Glutamatergic neuron (in vitro differentiated cells): ENCODE measurements around the gene EIPR1. TPM values are rescaled to one million over a fixed set of nuclear protein-coding genes. Genes with fewer than 3 reads are reported as not detected.

Source experiments
- DNase-seq: peaks from one replicate; pipeline ENCODE4 v3.0.0; 2022
- H3K27ac Mint-ChIP-seq: one replicate; pipeline ENCODE4 v1.8.0; 2020; ENCODE audit warnings: mild to moderate bottlenecking, mixed read lengths, inconsistent platforms; ENCODE audit not compliant: unreplicated experiment
- H3K27me3 Mint-ChIP-seq: one replicate; pipeline ENCODE4 v1.8.0; 2020; ENCODE audit warnings: mild to moderate bottlenecking, moderate library complexity, mixed read lengths, inconsistent platforms; ENCODE audit not compliant: unreplicated experiment
- H3K36me3 Mint-ChIP-seq: one replicate; pipeline ENCODE4 v1.8.0; 2020; ENCODE audit warnings: mild to moderate bottlenecking, mixed read lengths, inconsistent platforms; ENCODE audit not compliant: unreplicated experiment
- H3K4me1 Mint-ChIP-seq: one replicate; pipeline ENCODE4 v1.8.0; 2020; ENCODE audit warnings: mild to moderate bottlenecking, low read depth, mixed read lengths, inconsistent platforms; ENCODE audit not compliant: unreplicated experiment
- H3K4me3 Mint-ChIP-seq: one replicate; pipeline ENCODE4 v1.8.0; 2020; ENCODE audit warnings: mild to moderate bottlenecking, mixed read lengths, inconsistent platforms; ENCODE audit not compliant: unreplicated experiment
- H3K9me3 Mint-ChIP-seq: one replicate; pipeline ENCODE4 v1.8.0; 2020; ENCODE audit warnings: mild to moderate bottlenecking, moderate library complexity, mixed read lengths, inconsistent platforms; ENCODE audit not compliant: unreplicated experiment
- CTCF ChIP-seq: fragments of 200-600 bp; sonication (generic); IDR thresholded peaks from one replicate; pipeline ENCODE4 v1.5.0; 2021; ENCODE audit not compliant: partially characterized antibody, unreplicated experiment
- total RNA-seq: library from RNA; stranded (reverse); fragmentation: NEBNext Ultra II Directional; extraction: Animal tissue kit (Norgen Biotek cat#: 25700); gene quantifications from one replicate; pipeline ENCODE4 v1.2.1, GENCODE V29; 2021; ENCODE audit not compliant: unreplicated experiment

Gene EIPR1
- total RNA-seq, 1 donor from 2014 or later: 43.8 TPM

GRCh38 chr2:3355951-3356569 is 21.6 kb downstream of the EIPR1 start:
- H3K4me1 Mint-ChIP-seq: peaks cover 18% of the 10 kb centered on the region
- peak overlapping the region; percentile 6 for H3K4me3 Mint-ChIP-seq
- H3K36me3 Mint-ChIP-seq: peaks cover 6% of the 10 kb centered on the region
- H3K9me3 Mint-ChIP-seq: peaks cover 5% of the 10 kb centered on the region
- H3K27ac Mint-ChIP-seq: peak overlapping the region; percentile 78
- TF ChIP-seq CTCF: no peak
- H3K27me3 Mint-ChIP-seq: peaks cover 2% of the 10 kb centered on the region
- peak; percentile 53 for DNase-seq

GRCh38 chr2:3354986-3355385 is 22.6 kb downstream of the EIPR1 start:
- Mint-ChIP-seq H3K4me1 (peaks cover 12% of the 10 kb centered on the region), H3K27ac (peak overlapping the region; percentile 38), H3K36me3 (peaks cover 11% of the 10 kb centered on the region), H3K27me3 (peaks cover 2% of the 10 kb centered on the region), H3K9me3 (peaks cover 5% of the 10 kb centered on the region), H3K4me3 (no peak overlapping the region)
- no peak for DNase-seq
- no peak for TF ChIP-seq CTCF

- Mint-ChIP-seq H3K4me1 (peaks cover 26% of the 10 kb centered on the region), H3K27me3 (peaks cover 8% of the 10 kb centered on the region), H3K36me3 (peaks cover 28% of the 10 kb centered on the region), H3K9me3 (peaks cover 12% of the 10 kb centered on the region), H3K4me3 (no peak overlapping the region), H3K27ac (peak overlapping the region; percentile 92)
- DNase-seq: peak; percentile 44
- no peak for TF ChIP-seq CTCF
These were observed 28.4 kb downstream of the EIPR1 start for GRCh38 chr2:3349211-3349693.

GRCh38 chr2:3348767-3349166 is 28.9 kb downstream of the EIPR1 start:
- TF ChIP-seq CTCF: no peak
- Mint-ChIP-seq H3K36me3 (peaks cover 28% of the 10 kb centered on the region), H3K9me3 (peaks cover 12% of the 10 kb centered on the region), H3K27ac (peak overlapping the region; percentile 92), H3K27me3 (peaks cover 8% of the 10 kb centered on the region), H3K4me3 (no peak overlapping the region), H3K4me1 (peaks cover 26% of the 10 kb centered on the region)
- peak; percentile 50 for DNase-seq

- Mint-ChIP-seq H3K36me3 (peaks cover 21% of the 10 kb centered on the region), H3K27me3 (peaks cover 6% of the 10 kb centered on the region), H3K4me3 (no peak overlapping the region), H3K4me1 (peaks cover 25% of the 10 kb centered on the region), H3K27ac (no peak overlapping the region), H3K9me3 (peaks cover 9% of the 10 kb centered on the region)
- DNase-seq: no peak
- TF ChIP-seq CTCF: no peak
These were observed 32.0 kb downstream of the EIPR1 start for GRCh38 chr2:3345621-3346020.
